Aortic smooth muscle cell (primary cell): ENCODE measurements around the gene TMEM236. TPM values are rescaled to one million over a fixed set of nuclear protein-coding genes. Genes with fewer than 3 reads are reported as not detected.

Experiments
- total RNA-seq: library from RNA; depleted of rRNA; stranded (reverse); fragments of >200 nt; gene quantifications from 2 replicates; pipeline ENCODE4 v1.2.3, GENCODE V29; 2014

The TMEM236 gene, protein sequence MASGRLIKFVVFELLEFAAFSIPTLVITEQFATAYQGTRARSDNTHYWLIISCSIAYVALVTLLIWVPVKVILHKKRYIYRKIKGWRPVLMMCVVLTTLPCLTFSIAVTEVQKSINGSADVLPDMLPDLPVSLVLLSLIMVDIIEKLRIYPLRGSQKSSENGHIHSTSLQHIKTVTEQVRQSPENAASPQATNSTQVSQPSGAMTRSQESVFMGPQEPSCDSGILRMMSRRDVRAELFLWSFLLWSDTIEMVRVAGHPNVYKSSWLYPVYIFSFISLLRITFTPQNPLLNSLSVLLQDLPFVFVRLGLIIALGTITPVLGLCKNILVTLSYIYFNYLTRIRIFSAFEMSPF
- total RNA-seq = 0.06 TPM in 1 of 2 replicates, not detected in the other

GRCh38 chr10:17751781-17752445, at the start of gene TMEM236:
Gene TMEM236 (plus strand): TSS chr10:17752201. CDS start chr10:17752296, 95 bp downstream.

DNA sequence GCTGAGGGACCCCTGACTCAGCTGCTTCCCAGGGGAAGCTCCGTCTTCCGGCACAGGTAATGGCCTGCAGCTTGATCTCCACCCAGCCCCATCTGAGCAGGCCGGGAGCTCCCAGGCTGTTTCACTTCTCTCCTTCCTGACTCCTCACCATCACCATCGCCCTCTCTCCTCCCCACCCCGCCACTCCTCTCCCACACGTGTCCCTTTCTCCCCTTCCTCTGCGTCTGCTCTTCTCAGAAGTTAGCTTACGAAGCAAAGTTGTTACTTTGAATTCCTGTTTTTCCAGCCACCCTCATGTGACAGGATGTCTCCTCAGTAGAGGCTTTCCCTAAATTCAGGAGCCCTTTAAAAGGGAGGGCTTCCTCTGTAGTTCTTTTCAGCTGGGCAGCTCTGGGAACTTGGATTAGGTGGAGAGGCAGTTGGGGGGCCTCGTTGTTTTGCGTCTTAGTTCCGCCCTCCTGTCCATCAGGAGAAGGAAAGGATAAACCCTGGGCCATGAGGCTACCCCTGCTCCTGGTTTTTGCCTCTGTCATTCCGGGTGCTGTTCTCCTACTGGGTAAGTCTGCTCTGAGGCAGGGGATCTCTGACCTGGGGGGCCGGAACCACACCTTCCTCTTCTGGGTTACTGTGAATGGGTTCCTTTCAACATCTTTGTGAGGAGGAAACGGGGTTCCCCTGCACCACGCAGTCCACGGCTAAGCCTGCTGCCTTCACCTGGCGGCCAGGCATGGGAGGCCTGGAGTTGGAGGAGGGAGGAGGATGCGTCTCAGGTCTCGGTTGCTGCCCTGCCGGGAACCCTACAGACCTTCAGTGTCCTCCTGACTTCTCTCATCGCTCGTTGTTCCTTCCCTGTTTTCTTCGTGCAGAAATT, 57.2 kb downstream of the TMEM236 start, which contains the start of gene MRC1:
Gene MRC1 (plus strand): TSS at position 378 of the 871 bp plus-strand sequence. CDS start 118 bp downstream, at position 496.

Other genes starting within 250 kb of the TMEM236 start
- gene HACD1, start 134.8 kb upstream of the TMEM236 start, total RNA-seq = 10.4 and 11.6 TPM in 2 replicates
- gene STAM, start 108.0 kb upstream of the TMEM236 start, total RNA-seq = 14.1 and 17.9 TPM in 2 replicates
- gene MRC1, start 57.1 kb downstream of the TMEM236 start, total RNA-seq = under 0.01 and 0.37 TPM in 2 replicates
- not detected in 2 replicates for gene SLC39A12, start 199.7 kb downstream of the TMEM236 start, total RNA-seq